Right lobe of liver (tissue), 4 donors: Measurements from ENCODE around the gene MS4A2.

Experiments
- POLR2A ChIP-seq: fragments of 450-650 bp; IDR thresholded peaks from one replicate; pipeline ENCODE4 v1.6.1; 2017; ENCODE audit warnings: antibody characterized with exemption, mild to moderate bottlenecking
- TF ChIP-seq, protein P1 (sequence below), 4 donors: fragments of 200-600 bp in 3 of 4; fragments of 450-650 bp in 1 of 4; IDR thresholded peaks; one replicate each; pipeline versions ENCODE4 v1.5.1 to v1.8.0; 2016 to 2022; ENCODE audit warnings: antibody characterized with exemption in 4 of 4, mild to moderate bottlenecking in 2 of 4
- donor health status: DM: no; HTN: no; CAD: no.
- donor health status: DM: no; HTN: no; CAD: no.
- donor health status: DM: no; HTN: yes; CAD: no.

DNA sequence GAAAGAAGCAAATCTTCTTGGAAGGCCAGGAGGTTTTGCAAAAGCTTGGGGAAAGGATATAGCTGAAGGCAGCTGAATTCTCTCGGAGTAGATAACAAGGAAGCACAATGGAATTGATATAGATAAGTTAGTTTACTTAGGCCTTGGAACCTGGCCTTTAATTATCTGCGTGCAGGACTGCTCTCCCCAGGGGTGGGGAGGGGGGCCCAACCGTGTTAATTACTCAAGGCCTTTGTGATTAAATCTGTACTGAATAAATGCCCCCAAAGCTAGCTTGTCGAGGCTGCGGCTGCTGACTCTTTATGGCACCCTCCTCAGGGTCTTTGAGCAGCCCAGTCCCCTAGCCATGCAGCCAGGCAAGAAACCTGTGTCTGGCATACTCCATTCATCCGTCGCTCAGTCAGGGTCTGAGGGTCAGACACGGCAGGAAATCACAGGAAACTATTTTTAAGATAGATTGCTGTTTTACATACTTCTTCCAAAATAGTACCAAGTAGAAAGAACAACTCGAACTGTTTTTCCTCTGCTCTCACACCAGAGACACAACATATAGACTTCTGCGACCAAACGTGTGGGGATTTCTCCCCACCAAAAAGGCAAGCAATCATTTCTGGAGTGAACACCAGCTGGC is 36.5 kb downstream of the MS4A2 start:
- no peak for TF ChIP-seq POLR2A
- TF ChIP-seq, protein P1, sequence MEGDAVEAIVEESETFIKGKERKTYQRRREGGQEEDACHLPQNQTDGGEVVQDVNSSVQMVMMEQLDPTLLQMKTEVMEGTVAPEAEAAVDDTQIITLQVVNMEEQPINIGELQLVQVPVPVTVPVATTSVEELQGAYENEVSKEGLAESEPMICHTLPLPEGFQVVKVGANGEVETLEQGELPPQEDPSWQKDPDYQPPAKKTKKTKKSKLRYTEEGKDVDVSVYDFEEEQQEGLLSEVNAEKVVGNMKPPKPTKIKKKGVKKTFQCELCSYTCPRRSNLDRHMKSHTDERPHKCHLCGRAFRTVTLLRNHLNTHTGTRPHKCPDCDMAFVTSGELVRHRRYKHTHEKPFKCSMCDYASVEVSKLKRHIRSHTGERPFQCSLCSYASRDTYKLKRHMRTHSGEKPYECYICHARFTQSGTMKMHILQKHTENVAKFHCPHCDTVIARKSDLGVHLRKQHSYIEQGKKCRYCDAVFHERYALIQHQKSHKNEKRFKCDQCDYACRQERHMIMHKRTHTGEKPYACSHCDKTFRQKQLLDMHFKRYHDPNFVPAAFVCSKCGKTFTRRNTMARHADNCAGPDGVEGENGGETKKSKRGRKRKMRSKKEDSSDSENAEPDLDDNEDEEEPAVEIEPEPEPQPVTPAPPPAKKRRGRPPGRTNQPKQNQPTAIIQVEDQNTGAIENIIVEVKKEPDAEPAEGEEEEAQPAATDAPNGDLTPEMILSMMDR (IDR thresholded peaks at IDR 0.05): no peak
